Mesodermal cell (in vitro differentiated cells): ENCODE data around the gene COL1A1.

Source experiments
- H3K27ac ChIP-seq: 2 replicates; pipeline ENCODE4 v1.7.0; 2013; ENCODE audit warnings: mild to moderate bottlenecking, low read depth, low read length, moderate library complexity; ENCODE audit not compliant: severe bottlenecking
- H3K36me3 ChIP-seq: 2 replicates; pipeline ENCODE4 v1.7.1; 2013; ENCODE audit warnings: mild to moderate bottlenecking, low read length, moderate library complexity; ENCODE audit not compliant: control insufficient read depth, insufficient read depth
- H3K4me1 ChIP-seq: one replicate; pipeline ENCODE4 v1.7.1; 2013; ENCODE audit warnings: mild to moderate bottlenecking, low read length; ENCODE audit not compliant: insufficient read depth, control insufficient read depth, poor library complexity, severe bottlenecking
- H3K4me3 ChIP-seq: 2 replicates; pipeline ENCODE4 v1.7.0; 2013; ENCODE audit warnings: low read length, control low read depth, mild to moderate bottlenecking; ENCODE audit not compliant: insufficient read depth, poor library complexity, severe bottlenecking; ENCODE audit errors: extremely low read depth
- H3K9me3 ChIP-seq: 2 replicates; pipeline ENCODE4 v1.7.1; 2013; ENCODE audit warnings: mild to moderate bottlenecking, low read length, moderate library complexity; ENCODE audit not compliant: control insufficient read depth
- WGBS, 2 experiments: methylation state at CpG; one replicate each; pipeline ENCODE4 v1.1.5; 2013; ENCODE audit warnings: missing lambda C conversion rate in 2 of 2; ENCODE audit not compliant: insufficient coverage in 2 of 2; 5-methylcytosine and 5-hydroxymethylcytosine counted together

The COL1A1 gene

GRCh38 chr17:50151041-50151936 is 50.1 kb downstream of the COL1A1 start:
- 0 to 3% methylated on average over 15 to 18 of the region's 40 CpGs for WGBS, 2 experiments
- peaks cover 41% of the 10 kb centered on the region for H3K4me1 ChIP-seq
- H3K27ac ChIP-seq, result peak overlapping the region; percentile 87
- H3K4me3 ChIP-seq, result peak overlapping the region; percentile 90
- peaks cover 5% of the 10 kb centered on the region for H3K36me3 ChIP-seq
- no peaks in the 10 kb centered on the region for H3K9me3 ChIP-seq

- 0 to 1% methylated on average over 32 to 54 of the region's 69 CpGs for WGBS, 2 experiments
- Histone ChIP-seq H3K4me3 (peak within 1 kb of the TSS; percentile 90), H3K27ac (peak within 1 kb of the TSS; percentile 87), H3K4me1 (peaks cover 45% of the 10 kb centered on the region), H3K36me3 (peaks cover 7% of the 10 kb centered on the region), H3K9me3 (no peaks in the 10 kb centered on the region)
Measured at GRCh38 chr17:50150354-50151040, 50.9 kb downstream of the COL1A1 start, which contains the start of gene PPP1R9B. Gene PPP1R9B, minus strand, starts transcription at chr17:50150677. Its CDS starts 164 bp downstream, at chr17:50150513.

- Histone ChIP-seq H3K36me3 (peaks cover 15% of the 10 kb centered on the region), H3K4me1 (peaks cover 38% of the 10 kb centered on the region), H3K9me3 (no peaks in the 10 kb centered on the region), H3K27ac (peak overlapping the region; percentile 29), H3K4me3 (peak overlapping the region; percentile 90)
- 1% methylated on average over 109 to 115 of the region's 123 CpGs for WGBS, 2 experiments
Measured at GRCh38 chr17:50149417-50150353, 51.7 kb downstream of the COL1A1 start.

- WGBS, 2 experiments, result 1% methylated on average over 26 to 30 of the region's 30 CpGs
- Histone ChIP-seq H3K4me3 (peak overlapping the region; percentile 90), H3K4me1 (peaks cover 37% of the 10 kb centered on the region), H3K36me3 (peaks cover 22% of the 10 kb centered on the region), H3K27ac (peak overlapping the region; percentile 29), H3K9me3 (no peaks in the 10 kb centered on the region)
Measured at GRCh38 chr17:50149091-50149416, 52.4 kb downstream of the COL1A1 start.

GRCh38 chr17:50148226-50149090 is 53.0 kb downstream of the COL1A1 start:
- Histone ChIP-seq H3K36me3 (peaks cover 28% of the 10 kb centered on the region), H3K4me3 (peak overlapping the region; percentile 90), H3K9me3 (no peaks in the 10 kb centered on the region), H3K27ac (peak overlapping the region; percentile 23), H3K4me1 (peaks cover 37% of the 10 kb centered on the region)
- 10 to 13% methylated on average over 7 to 9 of the region's 25 CpGs for WGBS, 2 experiments

GRCh38 chr17:50147841-50148225 is 53.6 kb downstream of the COL1A1 start:
- 42 to 51% methylated on average over 3 to 5 of the region's 5 CpGs for WGBS, 2 experiments
- no peak overlapping the region for H3K27ac ChIP-seq
- H3K4me3 ChIP-seq, result peak overlapping the region; percentile 90
- H3K4me1 ChIP-seq, result peaks cover 31% of the 10 kb centered on the region
- no peaks in the 10 kb centered on the region for H3K9me3 ChIP-seq
- peaks cover 34% of the 10 kb centered on the region for H3K36me3 ChIP-seq

GRCh38 chr17:50146927-50147665 is 54.3 kb downstream of the COL1A1 start:
- Histone ChIP-seq H3K9me3 (no peaks in the 10 kb centered on the region), H3K4me3 (peak overlapping the region; percentile 12), H3K36me3 (peaks cover 41% of the 10 kb centered on the region), H3K4me1 (peaks cover 24% of the 10 kb centered on the region), H3K27ac (no peak overlapping the region)
- 84 to 87% methylated on average over 10 to 13 of the region's 15 CpGs for WGBS, 2 experiments

GRCh38 chr17:50146230-50146926 is 55.1 kb downstream of the COL1A1 start:
- WGBS, 2 experiments, result 84 to 92% methylated on average over 7 of the region's 10 CpGs
- no peak overlapping the region for H3K27ac ChIP-seq
- peaks cover 24% of the 10 kb centered on the region for H3K4me1 ChIP-seq
- H3K4me3 ChIP-seq, result no peak overlapping the region
- peaks cover 47% of the 10 kb centered on the region for H3K36me3 ChIP-seq
- no peaks in the 10 kb centered on the region for H3K9me3 ChIP-seq
